ENCODE data around the gene CAPN9.

- TF ChIP-seq CTCF (optimal IDR thresholded peaks at IDR 0.05 in 1 of 3, IDR thresholded peaks at IDR 0.05 in 1 of 3, conservative IDR thresholded peaks at IDR 0.05 in 1 of 3; ENCODE audit: extremely low read depth in 1 of 3, insufficient read depth in 2 of 3, low read length in 3 of 3) (no peak), EZH2 (IDR thresholded peaks at IDR 0.05; ENCODE audit: low read length) (no peak)
Measured at GRCh38 chr1:230807561-230808280, 60.5 kb downstream of the CAPN9 start.
